ENCODE measurements around the gene MYZAP. TPM values are rescaled to one million over a fixed set of nuclear protein-coding genes. Genes with fewer than 3 reads are reported as not detected.

The MYZAP gene
- total and polyA plus RNA-seq, 3 donors from 2014 or later, result 3.3 to 6.8 (median 5.6) TPM

- 27 to 40% methylated on average over 5 of the region's 5 CpGs for WGBS, 2 donors
- Histone ChIP-seq H3K27me3 (no peaks in the 10 kb centered on the region), H3K36me3 (ENCODE audit: low read depth, missing control alignments) (no peaks in the 10 kb centered on the region), H3K4me1 (peaks cover 8% of the 10 kb centered on the region), H3K27ac (no peak overlapping the region), H3K9me3 (no peaks in the 10 kb centered on the region), H3K4me3 (no peak overlapping the region)
- TF ChIP-seq CTCF (IDR thresholded peaks at IDR 0.05), result peak; percentile 58 to 85 (median 73)
- no peak for TF ChIP-seq POLR2A (IDR thresholded peaks at IDR 0.05)
- intact Hi-C loops (cut with DNase I; ENCODE audit: low total_unique reads), result loop anchor here (10.0 kb wide), 1 partner anchor 305 kb away; no protein-coding TSS in a partner anchor
- DNase-seq, result peak; percentile 78
These were observed 31.8 kb upstream of the MYZAP start for GRCh38 chr15:57559875-57560274.

- H3K36me3 ChIP-seq (ENCODE audit: low read depth, missing control alignments), result no peaks in the 10 kb centered on the region
- TF ChIP-seq CTCF (IDR thresholded peaks at IDR 0.05) (peak; percentile 89 to 90 (median 89)), POLR2A (IDR thresholded peaks at IDR 0.05) (no peak)
- intact Hi-C loops (cut with DNase I; ENCODE audit: low total_unique reads), result no loop called here
- no peaks in the 10 kb centered on the region for H3K27me3 ChIP-seq
- no peak overlapping the region for H3K4me3 ChIP-seq
- DNase-seq, result peak; percentile 87
- H3K9me3 ChIP-seq, result no peaks in the 10 kb centered on the region
- 13 to 18% methylated on average over 9 of the region's 9 CpGs for WGBS, 2 donors
- peak overlapping the region in 1 of 2 donors; percentile 6 for H3K27ac ChIP-seq
- H3K4me1 ChIP-seq, result peaks cover 4% of the 10 kb centered on the region
These were observed 30.5 kb upstream of the MYZAP start for GRCh38 chr15:57561041-57561711.

GRCh38 chr15:57562196-57562769 lies 29.4 kb upstream of the MYZAP start:
- peaks cover 7% of the 10 kb centered on the region for H3K4me1 ChIP-seq
- H3K27me3 ChIP-seq, result no peaks in the 10 kb centered on the region
- no peaks in the 10 kb centered on the region for H3K36me3 ChIP-seq (ENCODE audit: low read depth, missing control alignments)
- no peak for DNase-seq
- no peak overlapping the region for H3K4me3 ChIP-seq
- 83 to 85% methylated on average over 11 of the region's 11 CpGs for WGBS, 2 donors
- peak overlapping the region in 1 of 2 donors; percentile 6 for H3K27ac ChIP-seq
- H3K9me3 ChIP-seq, result no peaks in the 10 kb centered on the region
- TF ChIP-seq POLR2A (IDR thresholded peaks at IDR 0.05) (no peak), CTCF (IDR thresholded peaks at IDR 0.05) (no peak)
- intact Hi-C loops (cut with DNase I; ENCODE audit: low total_unique reads), result no loop called here

- TF ChIP-seq POLR2A (IDR thresholded peaks at IDR 0.05) (no peak), CTCF (IDR thresholded peaks at IDR 0.05) (no peak)
- Histone ChIP-seq H3K9me3 (no peaks in the 10 kb centered on the region), H3K4me1 (peaks cover 13% of the 10 kb centered on the region), H3K36me3 (ENCODE audit: low read depth, missing control alignments) (no peaks in the 10 kb centered on the region), H3K27ac (no peak overlapping the region), H3K4me3 (no peak overlapping the region), H3K27me3 (no peaks in the 10 kb centered on the region)
- no peak for DNase-seq
- WGBS, 2 donors, result 93 to 96% methylated on average over 6 of the region's 6 CpGs
- intact Hi-C loops (cut with DNase I; ENCODE audit: low total_unique reads), result no loop called here
These were observed 28.3 kb upstream of the MYZAP start for GRCh38 chr15:57563416-57563815.
